GM06990 (cell line): ENCODE results near the gene LRRC8C.
"Not testable (repeated sequence)": the region's sequence is repeated elsewhere in the genome, so short reads cannot be mapped to it uniquely, and the experiment has no call there.

ENCODE experiments used
- DNase-seq: peaks from one replicate; pipeline ENCODE4 v3.0.0-alpha.2; 2011; ENCODE audit not compliant: insufficient read length; ENCODE audit errors: extremely low read depth
- H3K27me3 ChIP-seq: replicated peaks from 2 replicates; pipeline ENCODE4 v1.6.0; 2011; ENCODE audit warnings: low read length; ENCODE audit not compliant: control insufficient read depth, insufficient read depth
- H3K36me3 ChIP-seq: 2 replicates; pipeline ENCODE4 v1.5.1; 2011; ENCODE audit warnings: low read length; ENCODE audit not compliant: control insufficient read depth, insufficient read depth
- H3K4me3 ChIP-seq: replicated peaks from 2 replicates; pipeline ENCODE4 v1.5.1; 2011; ENCODE audit warnings: low read depth, mild to moderate bottlenecking, control low read depth, low read length
- CTCF ChIP-seq: IDR thresholded peaks from 2 replicates; pipeline ENCODE4 v1.5.1; 2011; ENCODE audit warnings: low read length, control low read depth, mild to moderate bottlenecking, inconsistent platforms; ENCODE audit not compliant: insufficient read depth, poor library complexity, severe bottlenecking

Gene LRRC8C

GRCh38 chr1:89699451-89699986, 66.6 kb downstream of the LRRC8C start:
- Histone ChIP-seq H3K4me3 (peak overlapping the region; percentile 46; the same call in 1 of the 2 replicates), H3K36me3 (no peaks in the 10 kb centered on the region), H3K27me3 (no peaks in the 10 kb centered on the region)
- no peak for DNase-seq
- no peak for TF ChIP-seq CTCF

GRCh38 chr1:89701746-89702241, 68.9 kb downstream of the LRRC8C start:
- Histone ChIP-seq H3K27me3 (no peaks in the 10 kb centered on the region), H3K4me3 (no peak overlapping the region), H3K36me3 (no peaks in the 10 kb centered on the region)
- no peak for TF ChIP-seq CTCF
- no peak for DNase-seq

GRCh38 chr1:89702520-89703045, 69.7 kb downstream of the LRRC8C start:
- Histone ChIP-seq H3K36me3 (no peaks in the 10 kb centered on the region), H3K27me3 (no peaks in the 10 kb centered on the region), H3K4me3 (no peak overlapping the region)
- DNase-seq: no peak
- TF ChIP-seq CTCF: no peak

GRCh38 chr1:89703469-89703868, 70.5 kb downstream of the LRRC8C start:
- Histone ChIP-seq H3K27me3 (no peaks in the 10 kb centered on the region), H3K36me3 (no peaks in the 10 kb centered on the region), H3K4me3 (no peak overlapping the region)
- no peak for DNase-seq
- TF ChIP-seq CTCF: no peak

GRCh38 chr1:89704014-89704413, 71.1 kb downstream of the LRRC8C start:
- no peak overlapping the region for H3K4me3 ChIP-seq
- H3K27me3 ChIP-seq: no peaks in the 10 kb centered on the region
- TF ChIP-seq CTCF: no peak
- H3K36me3 ChIP-seq: no peaks in the 10 kb centered on the region
- no peak for DNase-seq

GRCh38 chr1:89704885-89705284, 72.0 kb downstream of the LRRC8C start:
- H3K27me3 ChIP-seq, DNase-seq, H3K36me3 ChIP-seq, H3K4me3 ChIP-seq: not testable (repeated sequence)
